NCI-H1436 (cell line): ENCODE results near the gene ARHGAP4.

Experiments
- DNase-seq: peaks from one replicate; lab custom pipeline; 2025; lab: John Stamatoyannopoulos, UW

Gene ARHGAP4

DNA sequence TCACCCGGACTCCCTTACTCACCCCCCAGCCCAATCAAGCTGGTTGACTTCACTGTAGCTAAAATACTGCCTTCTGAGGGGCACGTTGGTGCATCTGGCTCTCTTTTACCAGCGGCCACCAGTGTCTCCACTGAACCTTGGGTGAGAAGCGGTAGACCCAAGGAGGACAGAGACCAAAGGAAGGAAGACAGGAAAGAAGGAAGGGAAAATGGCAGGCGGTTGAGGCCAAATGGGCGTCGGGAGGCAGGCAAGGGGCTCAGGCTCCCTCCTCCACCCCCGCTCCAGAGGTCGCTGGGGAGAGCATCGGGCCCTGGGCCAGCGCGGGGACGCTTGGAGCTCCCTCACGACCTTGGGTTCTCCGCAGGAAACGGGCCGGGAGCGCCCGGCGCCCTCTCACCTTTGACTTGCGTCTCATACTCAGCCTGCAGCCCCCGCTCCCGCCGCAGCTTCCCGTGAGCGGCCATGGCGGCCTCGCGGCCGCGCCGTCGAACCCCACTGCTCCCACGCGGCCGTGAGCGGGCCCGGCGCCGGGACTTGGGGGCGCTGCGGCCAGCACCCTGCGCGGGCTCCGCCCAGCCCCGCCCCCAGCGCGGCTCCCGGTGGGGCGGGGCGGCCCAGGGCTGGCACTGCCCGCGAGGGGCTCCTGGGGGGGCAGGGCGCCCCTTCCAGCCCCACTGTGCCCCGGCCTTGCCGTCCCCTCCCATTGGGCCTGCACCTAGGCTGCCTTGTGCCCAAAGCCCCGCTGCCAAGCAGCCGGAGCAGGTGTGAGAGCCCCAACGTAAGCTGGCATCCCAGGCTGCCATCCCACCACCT, at the start of gene ARHGAP4:
Gene ARHGAP4 (minus strand): TSS at position 526 of the 813 bp plus-strand sequence. CDS start 62 bp downstream, at position 464.
- peak; percentile 47 for DNase-seq

- DNase-seq, result no peak
Observed at GRCh38 chrX:153974726-153975286, 48.7 kb upstream of the ARHGAP4 start.

- DNase-seq, result no peak
Observed at GRCh38 chrX:153974003-153974725, 48.1 kb upstream of the ARHGAP4 start.

GRCh38 chrX:153973127-153974002, 47.3 kb upstream of the ARHGAP4 start:
- DNase-seq, result peak; percentile 44

GRCh38 chrX:153972368-153973126, 46.5 kb upstream of the ARHGAP4 start, which contains the start of gene TMEM187:
TSS of gene TMEM187 (plus strand) at chrX:153972754. CDS start at chrX:153982063, 9,309 bp downstream.
- DNase-seq, result peak; percentile 98

DNA sequence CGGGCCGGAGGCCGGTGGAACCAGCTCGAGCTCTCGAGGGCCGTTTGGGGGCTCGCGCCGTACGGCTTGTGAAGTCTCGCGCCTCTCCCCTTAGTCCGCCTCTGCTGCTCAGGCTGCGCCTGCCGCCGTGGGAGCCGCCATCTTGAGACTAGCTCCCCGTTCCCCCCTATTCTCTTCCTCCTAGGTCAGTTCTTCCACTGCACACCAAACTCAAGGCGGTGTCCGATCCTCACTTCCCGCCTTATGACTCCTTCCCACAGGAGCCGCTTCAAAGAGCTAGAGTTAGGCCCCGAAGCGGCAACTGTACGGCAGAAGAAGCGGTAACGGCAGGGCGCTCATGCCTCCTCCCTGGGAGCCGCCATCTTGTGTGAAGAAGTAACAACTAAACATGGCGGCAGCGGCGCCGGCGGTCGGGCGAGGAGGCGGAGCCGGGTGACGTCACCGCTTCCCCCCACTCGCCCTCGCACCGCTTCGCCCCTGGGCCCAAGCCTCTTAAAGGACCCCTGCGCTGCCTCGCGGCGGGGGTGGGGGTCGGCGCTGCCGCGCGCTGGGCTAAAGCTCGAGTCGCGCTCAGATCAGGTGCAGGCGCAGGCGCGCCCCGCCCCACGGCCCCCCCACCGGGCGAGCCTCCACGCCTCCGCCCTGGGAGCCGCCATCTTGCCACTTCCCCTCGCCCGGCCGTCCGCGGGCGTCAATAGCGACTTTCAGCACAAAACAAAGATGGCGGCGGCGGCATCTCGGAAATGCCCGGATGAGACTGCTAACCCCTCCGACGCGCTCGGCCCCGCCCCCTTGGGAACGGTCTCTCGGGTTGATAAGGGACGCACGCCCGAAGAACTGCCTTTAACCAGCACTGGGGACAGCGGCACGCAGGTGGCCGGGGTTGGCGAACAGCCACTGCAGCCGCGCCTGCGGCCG, 45.6 kb upstream of the ARHGAP4 start, which contains the start of gene HCFC1:
Gene HCFC1 (minus strand): TSS at position 369 of the 918 bp plus-strand sequence. CDS start 978 bp downstream, outside the sequence.
- DNase-seq, result peak; percentile 93

- DNase-seq, result peak; percentile 90
Observed at GRCh38 chrX:153971124-153971449, 45.0 kb upstream of the ARHGAP4 start.

DNA sequence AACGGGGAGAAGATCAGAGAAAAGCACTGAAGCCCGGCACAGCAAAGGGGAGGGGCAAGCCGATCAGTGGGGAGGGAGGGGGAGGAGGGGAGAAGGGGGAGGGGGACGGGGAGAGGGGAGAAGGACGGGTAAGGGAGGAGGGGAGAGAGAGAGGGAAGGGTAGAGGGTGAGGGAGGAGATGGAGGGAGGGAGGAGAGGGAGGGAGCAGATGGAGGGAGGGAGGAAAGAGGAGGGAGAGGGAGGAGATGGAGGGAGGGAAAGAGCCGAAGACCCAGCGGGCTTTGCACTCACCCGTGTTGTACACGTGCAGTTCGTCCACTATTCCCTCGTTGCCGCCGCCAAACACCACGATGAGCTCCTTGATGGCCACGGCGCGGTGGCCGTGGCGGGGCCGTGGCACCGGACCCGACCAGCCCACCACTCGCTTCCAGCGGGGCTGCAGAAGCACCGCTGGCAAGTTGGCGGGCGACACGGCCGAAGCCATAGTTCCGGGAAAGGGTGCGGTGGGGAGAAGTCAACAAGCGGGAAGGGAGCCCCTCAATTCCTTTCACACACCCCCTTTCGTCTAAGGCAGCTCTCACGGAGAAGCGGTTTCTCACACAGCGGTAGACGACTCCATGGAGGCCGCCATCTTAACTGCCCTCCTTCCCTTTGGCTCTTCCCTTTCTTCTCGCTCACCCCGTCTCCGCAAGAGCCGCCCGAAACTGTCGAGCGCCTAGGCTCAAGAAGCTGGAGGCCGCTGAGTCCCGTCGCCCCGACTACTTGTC, 44.5 kb upstream of the ARHGAP4 start:
- DNase-seq, result peak; percentile 75

GRCh38 chrX:153969904-153970356, 43.9 kb upstream of the ARHGAP4 start:
- no peak for DNase-seq

DNA sequence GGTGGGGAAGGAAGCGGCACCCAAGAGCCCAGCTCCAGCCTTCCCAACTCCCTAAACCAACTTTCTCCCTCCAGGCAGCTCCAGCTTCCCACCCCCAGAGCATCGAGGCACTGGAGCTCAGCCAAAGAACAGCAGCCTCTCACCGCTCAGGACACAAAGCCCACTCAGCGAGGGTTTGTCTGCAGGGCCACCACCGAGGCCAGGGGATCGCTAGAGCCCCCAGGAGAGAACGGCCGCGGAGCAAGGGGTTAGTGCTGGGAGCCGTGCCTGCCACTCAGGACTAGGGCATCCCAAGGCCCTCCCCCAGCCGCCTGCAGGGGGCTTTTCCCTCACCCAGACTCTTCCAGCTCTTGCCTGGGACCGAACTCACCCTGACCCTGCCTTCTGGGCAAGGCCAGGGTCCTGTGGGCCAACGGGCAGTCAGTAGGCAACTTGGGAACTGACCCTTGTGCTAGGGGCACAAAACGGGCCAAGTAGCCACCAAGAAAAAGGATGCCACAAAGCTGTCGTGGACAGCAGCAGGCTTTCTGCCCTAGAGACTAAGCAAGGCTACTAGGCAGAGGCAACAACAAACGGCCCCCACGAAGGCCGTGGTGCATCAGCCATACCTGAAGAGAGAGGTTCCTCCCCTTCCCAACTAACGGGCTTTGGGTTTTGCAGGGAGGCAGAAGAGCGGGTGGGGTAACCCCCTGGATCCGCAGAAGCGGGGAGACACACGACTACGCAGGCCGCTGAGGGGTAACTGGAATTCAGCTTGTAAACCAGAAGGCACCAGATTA, 43.2 kb upstream of the ARHGAP4 start:
- DNase-seq, result no peak

GRCh38 chrX:153968754-153969124, 42.7 kb upstream of the ARHGAP4 start:
- DNase-seq, result peak; percentile 70

GRCh38 chrX:153968255-153968654, 42.2 kb upstream of the ARHGAP4 start:
- DNase-seq, result no peak

DNA sequence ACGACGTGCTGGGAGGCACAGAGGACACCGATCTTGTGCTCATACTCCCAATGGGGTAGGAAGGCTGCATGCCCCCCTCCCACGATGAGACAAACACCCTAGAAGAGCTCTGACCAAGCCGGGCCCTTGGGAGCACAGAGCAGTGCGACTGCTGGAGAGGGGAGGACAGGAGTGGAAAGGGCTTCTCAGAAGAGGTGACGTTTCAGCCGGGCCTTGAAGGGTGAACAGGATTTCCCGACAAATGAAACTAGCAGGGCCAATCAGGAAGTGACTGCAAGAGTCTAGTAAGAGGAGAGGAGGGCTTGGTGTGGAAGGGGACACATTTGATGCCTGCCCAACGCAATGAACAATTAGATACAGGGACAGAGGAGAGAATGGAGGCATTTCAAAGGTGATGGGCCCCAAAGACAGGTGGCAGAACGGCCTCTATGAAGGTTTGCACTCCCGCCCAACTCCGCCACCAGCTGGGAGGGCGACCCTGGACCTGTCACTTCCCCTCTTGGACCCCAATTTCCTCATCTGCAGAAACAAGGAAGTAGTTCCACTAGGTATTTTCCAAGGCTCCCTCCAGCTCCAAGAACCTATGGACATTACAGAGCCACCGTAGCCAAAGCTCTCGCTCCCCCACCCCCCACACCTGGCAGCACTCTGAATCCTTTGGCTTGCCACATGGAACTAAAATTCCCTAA, 41.6 kb upstream of the ARHGAP4 start:
- no peak for DNase-seq

DNA sequence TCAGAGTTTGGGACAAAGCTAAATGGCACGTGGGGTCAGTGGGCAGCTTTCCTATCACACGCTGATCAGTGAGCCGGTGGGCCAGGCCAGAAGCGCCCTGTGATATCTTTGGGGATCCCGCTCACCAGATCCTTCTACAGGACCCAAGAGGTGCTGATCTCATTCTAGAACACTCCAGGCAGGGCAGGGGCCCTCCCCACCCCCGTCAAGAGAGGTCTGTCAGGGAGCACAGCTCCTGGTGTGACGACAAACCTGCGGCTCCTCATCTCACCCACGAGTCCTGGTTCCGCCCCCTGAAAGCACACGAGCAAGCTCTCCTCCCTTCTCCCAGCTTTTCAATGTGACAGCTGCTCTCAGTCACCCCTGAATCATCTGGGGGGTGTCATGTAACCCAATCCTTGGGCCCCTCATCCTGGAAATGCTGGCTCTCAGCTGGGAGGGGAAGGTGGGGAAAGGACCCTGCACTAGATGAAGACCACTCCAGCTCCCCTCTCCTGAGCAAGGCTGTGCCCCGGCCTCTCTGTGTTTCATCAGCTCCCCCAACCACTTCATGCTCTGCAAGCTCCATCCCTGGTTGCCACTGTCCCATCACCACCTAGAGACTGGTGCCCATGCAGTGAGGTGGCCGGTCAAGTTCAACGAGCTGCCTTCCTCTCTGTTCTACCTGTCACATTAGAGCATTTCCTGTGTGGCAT, 40.9 kb upstream of the ARHGAP4 start:
- DNase-seq, result no peak

DNA sequence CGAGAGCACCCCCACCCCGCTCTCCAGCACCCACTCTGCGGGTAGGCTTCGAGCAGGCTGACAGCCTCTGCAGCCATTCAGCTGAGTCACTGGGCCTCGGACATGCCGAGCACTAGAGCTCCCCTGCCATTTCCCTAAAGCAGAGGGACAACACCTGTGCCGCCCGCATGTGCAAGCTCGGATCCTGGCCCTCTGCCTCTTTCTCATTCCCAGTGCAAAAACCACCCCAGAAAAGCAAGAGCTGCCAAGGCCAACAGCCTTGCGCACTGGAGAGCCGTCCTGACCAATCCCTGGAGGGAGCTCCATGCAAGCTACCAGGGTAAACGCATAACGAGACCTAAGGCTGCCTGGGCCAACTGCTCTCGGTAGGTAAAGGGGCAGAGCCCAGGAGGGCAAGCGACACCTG, 40.2 kb upstream of the ARHGAP4 start:
- no peak for DNase-seq

DNA sequence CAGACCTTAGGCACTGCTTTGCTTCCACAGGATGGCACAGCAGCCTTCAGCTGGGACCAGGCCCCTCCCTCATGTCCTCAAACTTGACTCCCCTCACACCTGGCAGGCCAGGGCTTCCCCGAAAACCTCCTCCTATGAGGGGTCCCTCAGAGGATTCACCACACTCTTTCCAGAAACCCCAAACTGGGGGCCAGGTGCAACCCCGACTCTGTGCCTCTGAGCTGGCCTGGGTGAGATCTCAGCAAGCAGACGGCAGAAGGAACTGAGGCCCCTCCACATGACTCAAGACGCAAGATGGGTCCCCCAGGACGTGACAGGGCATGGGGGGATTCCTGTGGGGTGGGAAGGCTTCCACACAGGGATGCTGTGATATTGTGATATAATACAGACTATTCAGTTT, 39.3 kb upstream of the ARHGAP4 start:
- no peak for DNase-seq

GRCh38 chrX:153964105-153964504, 38.0 kb upstream of the ARHGAP4 start:
- no peak for DNase-seq
